HG03066 (cell line): Measurements from ENCODE around the gene IQCC.
"Not testable (repeated sequence)": the region's sequence is repeated elsewhere in the genome, so short reads cannot be mapped to it uniquely, and the experiment has no call there.

Source experiments
- ATAC-seq: cut with Tn5 transposase; IDR thresholded peaks from one replicate; pipeline ENCODE4 v1.9.1; 2021; ENCODE audit warnings: low read depth; ENCODE audit not compliant: unreplicated experiment

Gene IQCC

DNA sequence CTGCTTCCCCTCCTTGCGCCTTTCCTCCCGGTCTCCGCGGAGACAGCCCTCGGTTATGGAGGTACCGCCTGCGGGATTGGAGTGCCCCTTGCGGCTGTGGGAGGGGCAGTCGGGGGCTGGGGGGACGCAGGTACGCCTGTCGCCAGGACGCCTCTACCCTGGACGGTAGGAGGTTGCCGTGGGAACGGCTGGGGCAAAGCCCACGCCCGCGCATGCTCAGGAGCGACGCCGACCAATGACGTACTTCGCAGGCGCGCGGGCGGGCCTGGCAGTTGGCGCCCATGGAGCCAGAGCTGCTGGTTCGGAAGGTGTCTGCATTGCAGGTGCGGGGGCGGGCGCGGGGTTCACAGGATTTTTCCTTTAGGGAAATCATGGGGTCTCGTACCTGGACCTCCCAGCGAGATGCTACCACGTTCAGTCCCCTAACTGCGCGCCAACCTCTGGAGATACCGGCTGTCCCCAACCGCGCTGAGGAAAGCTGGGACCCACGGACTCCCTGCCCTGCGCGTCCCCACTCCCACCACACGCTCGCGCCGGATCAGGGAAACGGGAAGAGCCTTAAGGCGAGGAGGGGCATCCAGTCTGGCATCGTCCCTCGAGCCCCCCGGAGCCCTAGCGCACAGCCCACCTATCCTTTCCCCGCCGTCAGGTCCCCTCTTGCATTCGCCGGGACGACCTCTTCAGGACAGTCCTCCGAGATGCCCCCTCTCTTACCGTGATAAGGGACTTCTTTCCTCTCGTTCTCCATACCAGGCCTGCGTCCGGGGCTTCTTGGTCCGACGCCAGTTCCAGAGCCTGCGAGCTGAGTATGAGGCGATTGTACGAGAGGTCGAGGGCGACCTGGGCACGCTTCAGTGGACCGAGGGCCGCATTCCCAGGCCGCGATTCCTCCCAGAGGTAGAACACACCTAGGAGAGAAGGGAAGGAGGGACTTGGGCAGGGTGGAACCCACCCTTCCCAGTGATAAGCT lies at the start of gene IQCC:
Gene IQCC (plus strand): TSS at position 271 of the 970 bp plus-strand sequence. CDS start 11 bp downstream, at position 282.
- ATAC-seq, result peak; percentile 54

DNA sequence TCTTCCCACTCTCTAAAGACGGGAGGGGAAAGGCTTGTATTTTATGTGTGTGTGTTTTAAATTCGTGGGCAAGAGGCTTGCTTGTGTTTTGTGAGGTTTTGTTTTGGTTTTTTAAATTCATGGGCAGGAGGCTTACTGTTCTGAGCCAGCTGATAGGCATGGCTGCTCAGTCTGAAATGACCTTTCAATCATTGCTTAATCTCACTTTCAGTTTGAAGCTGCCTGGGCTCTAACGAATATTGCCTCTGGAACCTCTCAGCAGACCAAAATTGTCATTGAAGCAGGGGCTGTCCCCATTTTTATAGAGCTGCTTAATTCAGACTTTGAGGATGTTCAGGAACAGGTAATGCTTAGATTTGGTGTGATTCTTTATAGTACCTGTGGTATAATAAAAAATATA lies 46.3 kb upstream of the IQCC start:
- no peak for ATAC-seq

DNA sequence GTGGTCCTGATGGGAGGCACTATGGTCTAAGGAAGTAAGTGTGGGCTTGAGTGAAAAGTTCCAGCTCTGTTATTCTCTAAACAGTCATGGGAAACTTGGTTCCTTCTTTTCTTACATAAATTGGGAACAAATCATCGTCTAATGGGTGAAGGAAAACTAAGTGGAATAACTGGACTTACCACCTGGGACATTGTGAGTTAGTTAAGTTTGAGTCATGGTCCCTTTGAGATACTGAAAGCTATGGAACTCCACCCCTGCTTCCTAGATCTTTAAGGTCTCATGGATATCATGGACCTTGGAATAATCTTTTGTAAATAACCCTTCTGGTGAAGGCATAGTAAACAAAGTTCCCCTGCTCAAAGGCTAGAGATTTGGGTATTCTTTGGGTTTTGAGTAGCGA lies 42.1 kb upstream of the IQCC start:
- ATAC-seq, result no peak

DNA sequence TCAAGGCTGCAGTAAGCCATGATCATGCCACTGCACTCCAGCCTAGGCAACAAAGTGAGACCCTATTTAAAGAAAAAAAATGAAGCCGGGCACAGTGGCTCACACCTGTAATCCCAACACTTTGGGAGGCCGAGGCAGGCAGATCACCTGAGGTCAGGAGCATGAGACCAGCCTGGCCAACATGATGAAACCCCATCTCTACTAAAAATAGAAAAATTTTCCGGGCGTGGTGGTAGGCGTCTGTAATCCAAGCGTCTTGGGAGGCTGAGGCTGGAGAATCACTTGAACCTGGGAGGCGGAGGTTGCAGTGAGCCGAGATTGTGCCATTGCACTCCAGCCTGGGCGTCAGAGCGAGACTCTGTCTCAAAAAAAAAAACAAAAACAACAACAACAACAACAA lies 39.8 kb upstream of the IQCC start:
- not testable (repeated sequence) for ATAC-seq

DNA sequence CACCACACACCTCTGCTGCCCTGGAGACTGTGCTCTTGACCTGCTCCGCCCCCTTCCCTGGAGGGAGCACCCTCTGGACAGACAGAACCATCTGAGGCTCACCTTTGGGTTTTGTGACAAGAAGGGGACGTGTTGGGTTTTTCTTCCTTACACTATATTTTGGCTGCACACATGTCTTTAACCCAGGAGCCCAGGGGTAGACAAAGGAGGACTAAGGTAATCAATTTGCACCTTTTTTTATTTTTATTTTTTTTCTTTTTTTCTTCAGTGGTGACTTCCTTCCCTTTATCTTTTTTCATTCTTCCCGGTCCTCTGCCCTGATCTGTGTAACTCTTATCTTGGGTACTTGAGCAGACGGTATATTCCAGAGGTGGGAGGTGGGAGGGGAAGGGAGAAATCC lies 34.5 kb upstream of the IQCC start:
- no peak for ATAC-seq

DNA sequence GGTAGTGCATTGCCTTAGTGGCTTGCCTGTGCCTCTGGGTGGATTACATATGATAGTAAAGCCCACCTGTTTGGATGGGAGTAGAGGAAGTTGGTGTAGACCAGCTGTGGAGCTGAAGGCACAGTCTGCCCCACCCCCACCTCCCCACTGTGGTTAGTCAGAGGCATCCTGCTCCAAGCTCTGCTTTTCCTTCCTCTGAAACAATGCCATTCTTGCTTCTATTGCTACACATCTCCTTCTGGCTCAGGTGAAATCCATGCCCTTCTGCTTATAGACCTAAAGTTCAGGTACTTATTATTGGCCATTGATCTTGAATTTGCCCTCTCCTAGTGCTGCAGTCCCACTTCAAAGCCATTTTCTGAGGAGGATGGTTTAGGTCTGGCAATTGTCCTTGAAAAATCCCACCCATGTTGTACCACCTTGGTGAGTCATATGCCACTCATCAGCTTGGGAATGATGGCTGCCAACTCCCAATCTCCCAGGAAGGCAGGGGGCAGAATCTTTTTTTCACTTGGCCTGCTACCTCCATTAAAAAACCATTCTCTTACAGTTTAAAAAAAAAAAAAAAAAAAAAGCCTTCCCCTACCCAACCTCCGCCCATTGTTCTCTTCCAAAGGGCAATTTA lies 32.7 kb upstream of the IQCC start:
- ATAC-seq, result no peak

DNA sequence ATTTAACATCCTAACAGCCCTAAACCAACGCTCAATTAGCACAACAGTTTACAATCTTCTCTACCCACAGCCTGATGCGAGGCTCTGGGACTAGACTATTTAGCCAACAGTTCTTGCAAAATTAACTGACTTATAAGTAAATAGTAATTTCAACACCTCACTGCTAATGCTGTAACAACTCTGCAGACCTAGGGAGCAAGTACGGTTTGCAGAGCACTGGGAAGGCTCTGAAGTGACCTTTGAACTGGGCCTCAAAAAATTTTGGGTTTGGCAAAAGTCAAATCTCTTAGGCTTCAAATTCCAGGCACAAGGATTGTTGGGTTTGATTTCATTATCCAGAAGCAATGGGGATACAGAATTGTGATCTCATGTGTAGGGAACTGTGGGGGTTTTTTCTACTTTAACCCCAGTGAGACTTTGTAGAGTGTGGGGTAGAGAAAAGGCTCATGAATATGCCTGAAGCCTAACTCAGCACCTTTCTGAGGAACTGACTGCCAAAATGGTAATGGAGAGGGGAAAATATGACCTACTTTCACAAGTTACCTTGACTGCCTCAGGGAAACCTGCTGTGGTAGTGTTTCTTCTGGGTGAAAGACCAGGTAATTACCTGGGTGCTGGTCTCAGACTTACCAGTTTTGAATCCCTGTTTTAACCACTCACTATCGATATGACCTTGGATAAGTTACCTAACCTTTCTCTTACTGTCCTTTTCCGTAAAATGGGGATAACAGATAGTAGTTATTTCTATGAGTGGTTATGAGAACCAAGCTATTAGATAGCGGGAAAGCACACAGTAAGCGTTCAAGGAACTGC lies 26.9 kb upstream of the IQCC start:
- ATAC-seq, result no peak

DNA sequence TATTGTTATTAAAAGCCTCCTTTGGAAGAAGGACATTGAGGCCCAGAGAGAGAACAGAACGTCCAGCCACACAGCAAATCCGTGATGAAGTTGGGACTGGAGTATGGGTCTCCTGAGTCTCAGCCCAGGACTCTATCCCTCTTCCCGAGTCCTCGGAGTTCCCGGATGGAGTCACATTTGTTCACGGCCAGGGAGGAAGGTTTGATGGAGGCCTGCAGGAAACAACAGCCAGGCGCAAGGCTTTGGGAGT lies 26.4 kb upstream of the IQCC start:
- ATAC-seq, result no peak

DNA sequence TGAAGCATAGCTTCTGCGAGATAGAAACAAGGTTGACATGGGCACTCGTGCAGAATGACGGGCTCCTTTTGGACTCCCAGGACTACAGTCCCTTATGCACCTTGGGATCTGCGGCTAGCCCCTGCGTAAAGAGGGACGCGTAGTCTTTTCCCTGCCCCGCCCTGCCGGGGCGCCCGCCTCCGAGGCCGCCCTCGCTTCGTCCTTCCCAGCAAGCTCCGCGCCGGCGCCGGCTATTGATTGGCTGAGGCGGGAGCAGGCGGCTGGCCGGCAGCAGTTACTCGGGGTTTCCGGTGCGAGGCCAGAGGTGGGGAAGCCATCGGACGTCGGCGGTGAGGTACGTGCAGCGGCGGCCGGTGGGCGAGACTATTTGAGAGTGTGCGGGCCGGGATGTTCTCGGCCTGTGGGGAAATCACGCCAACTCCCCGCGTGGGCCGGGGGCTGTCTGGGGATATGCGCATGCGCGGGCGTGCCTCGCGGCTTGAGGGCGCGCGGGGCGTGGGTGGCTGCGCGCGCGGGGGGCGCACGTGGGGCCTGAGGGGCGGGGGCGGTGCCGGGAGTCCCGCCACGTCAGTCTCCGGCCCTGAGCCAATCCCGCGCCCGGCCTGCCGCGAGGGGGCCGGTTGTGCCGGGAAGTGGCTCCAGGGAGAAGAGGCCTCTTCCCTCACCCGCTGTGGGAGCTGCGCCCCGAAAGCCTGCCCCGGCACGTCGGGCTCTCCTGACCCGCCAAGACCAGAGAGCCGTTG lies 25.9 kb upstream of the IQCC start, which contains the start of gene TXLNA:
Gene TXLNA (plus strand): TSS at position 233 of the 743 bp plus-strand sequence. CDS start 671 bp downstream, outside the sequence.
- ATAC-seq, result peak; percentile 86

DNA sequence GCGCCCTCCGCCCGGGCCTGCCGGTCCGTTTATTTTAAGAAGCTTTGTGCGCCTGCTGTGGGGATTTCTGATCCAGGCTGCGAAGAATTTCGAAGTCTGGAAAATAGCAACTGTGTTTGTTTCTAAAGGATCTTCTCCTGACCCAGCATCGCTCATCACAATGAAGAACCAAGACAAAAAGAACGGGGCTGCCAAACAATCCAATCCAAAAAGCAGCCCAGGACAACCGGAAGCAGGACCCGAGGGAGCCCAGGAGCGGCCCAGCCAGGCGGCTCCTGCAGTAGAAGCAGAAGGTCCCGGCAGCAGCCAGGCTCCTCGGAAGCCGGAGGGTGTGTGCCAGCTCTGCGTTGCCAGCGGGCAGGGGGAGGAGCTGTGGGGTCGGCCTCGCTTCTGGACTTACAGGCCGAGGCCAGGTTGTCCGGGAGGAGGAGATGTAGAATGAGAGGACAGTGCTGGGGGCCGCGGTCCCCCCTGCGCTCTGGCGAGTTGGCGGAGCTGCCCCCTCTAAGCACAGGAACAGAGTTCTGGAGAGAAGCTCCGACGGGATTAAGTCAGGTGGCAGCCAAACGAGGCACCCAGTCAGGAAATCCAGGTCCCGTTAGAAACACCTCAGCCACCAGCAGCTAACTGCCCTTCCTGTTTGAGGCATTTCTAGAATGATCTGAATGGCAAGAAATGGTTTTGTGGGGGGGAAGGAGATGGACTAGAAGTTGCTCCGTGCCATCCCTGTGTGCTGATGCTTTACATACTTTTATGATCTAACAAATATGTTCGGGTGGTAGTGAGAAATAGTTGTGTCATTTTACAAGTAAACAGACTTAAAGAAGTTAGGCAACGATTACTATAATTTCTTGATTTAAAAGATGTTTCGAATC lies 25.0 kb upstream of the IQCC start:
- ATAC-seq, result no peak

DNA sequence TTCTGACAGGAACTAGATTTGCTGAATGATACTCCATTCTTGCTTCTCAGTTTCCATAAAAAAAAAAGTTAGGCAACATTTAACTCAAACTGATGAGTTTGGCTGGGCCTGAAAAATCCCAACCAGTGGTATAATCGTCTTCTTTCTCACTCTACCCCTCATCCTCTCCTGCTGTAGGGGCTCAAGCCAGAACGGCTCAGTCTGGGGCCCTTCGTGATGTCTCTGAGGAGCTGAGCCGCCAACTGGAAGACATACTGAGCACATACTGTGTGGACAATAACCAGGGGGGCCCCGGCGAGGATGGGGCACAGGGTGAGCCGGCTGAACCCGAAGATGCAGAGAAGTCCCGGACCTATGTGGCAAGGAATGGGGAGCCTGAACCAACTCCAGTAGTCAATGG lies 24.4 kb upstream of the IQCC start:
- no peak for ATAC-seq

DNA sequence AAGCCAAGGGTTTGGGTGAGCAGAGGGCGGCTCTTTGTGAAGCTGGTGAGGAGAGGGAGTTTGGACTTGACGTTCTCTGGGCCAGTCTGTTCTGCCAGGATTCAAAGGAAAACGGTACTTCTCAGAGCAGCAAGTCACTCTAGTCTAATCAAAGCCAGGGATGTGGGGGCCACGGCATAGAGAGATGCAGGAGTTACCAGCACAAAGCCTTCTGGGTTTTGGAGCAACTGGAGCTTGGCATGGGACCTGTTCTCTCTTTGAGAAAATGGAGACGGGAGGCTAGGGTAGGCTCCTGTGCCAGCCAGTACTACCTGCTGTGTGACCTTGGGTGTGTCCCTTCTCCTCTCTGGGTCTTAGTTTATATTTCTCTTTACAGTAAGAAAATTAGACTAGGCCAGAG lies 23.9 kb upstream of the IQCC start:
- no peak for ATAC-seq

DNA sequence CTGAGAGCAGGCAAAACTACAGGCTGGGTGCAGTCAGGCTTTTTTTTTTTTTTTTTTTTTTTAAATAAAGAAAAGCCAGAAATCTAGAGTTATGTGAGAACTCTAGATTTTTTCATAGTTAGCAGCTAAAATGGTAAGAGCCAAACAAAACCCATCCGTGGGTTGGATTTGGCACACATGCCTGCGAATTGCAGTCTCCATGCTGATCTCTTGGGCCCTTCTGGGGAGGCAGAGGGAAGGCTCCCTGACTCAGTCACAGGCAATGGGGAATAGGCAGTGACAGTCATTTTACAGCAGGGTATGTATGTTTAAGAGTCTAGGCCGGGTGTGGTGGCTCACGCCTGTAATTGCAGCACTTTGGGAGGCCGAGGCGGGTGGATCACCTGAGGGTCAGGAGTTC lies 23.4 kb upstream of the IQCC start:
- ATAC-seq, result no peak

DNA sequence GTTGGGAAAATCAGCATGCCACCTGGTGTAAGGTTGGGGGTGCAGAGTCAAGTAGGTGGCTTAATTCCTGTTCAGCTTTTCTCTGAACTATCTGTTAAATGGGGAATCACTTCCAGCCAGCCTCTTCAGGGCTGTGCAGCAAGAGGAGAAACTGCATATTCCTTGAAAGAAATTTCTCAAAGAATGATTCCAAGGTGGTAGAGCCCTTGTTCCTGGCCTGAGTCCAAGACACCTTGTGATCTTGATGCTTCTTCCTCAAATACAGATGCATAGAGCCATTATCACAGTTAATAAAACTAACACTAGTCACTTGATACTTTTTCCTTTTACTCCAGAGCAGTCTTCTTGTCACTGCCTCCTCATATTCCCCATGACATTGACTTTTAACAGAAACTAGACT lies 20.8 kb upstream of the IQCC start:
- no peak for ATAC-seq

DNA sequence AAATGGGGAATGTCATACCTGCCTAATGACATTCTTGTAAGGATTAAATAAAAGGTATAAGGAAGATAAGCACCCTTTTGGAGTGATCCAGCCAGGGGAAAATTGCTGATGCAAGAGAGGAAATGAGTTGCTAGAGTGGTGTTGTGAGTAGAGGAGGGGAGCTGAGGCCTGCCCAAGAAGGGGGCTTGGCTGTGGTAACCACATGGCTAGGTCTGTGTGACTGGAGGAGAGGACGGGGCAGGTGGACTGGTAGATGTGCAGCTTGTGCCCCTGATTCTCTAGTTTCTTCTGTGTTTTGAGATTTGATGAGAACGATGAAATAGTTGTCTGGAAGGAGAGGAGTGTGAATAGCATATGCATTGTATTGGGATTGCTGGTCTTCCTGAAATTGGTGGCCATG lies 19.4 kb upstream of the IQCC start:
- ATAC-seq, result no peak

DNA sequence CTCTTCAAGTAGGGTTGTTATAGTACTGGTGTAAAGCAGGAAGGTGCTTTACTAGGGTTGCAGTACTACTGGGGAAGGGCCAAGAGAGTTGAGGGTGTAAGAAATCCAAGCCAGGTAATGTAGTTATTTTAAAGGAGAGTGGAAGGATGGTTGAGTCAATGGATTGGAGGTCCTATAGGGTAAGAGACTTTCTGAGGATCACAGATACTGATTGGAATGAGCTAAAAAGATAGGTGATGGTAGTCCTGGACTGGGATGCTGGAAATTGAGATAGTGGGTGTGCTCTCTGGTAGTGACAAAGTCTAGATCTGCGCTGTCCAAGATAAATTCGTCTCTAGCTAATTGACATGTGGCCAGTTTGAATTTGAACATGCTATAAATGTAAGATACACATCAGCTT lies 19.0 kb upstream of the IQCC start:
- ATAC-seq, result no peak

DNA sequence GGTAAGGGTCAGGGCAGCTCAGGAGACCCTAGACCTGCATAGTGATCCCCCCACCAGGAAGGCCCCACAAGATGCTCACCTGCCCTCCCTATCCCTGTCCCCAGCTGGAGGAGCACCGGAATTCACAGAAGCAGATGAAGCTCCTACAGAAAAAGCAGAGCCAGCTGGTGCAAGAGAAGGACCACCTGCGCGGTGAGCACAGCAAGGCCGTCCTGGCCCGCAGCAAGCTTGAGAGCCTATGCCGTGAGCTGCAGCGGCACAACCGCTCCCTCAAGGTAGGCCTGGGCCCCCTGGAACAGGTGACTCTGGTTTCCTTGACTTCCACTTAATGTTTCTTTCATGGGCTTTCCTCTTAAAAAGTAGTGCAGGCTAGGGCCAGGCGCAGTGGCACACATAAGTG lies 17.6 kb upstream of the IQCC start:
- no peak for ATAC-seq

DNA sequence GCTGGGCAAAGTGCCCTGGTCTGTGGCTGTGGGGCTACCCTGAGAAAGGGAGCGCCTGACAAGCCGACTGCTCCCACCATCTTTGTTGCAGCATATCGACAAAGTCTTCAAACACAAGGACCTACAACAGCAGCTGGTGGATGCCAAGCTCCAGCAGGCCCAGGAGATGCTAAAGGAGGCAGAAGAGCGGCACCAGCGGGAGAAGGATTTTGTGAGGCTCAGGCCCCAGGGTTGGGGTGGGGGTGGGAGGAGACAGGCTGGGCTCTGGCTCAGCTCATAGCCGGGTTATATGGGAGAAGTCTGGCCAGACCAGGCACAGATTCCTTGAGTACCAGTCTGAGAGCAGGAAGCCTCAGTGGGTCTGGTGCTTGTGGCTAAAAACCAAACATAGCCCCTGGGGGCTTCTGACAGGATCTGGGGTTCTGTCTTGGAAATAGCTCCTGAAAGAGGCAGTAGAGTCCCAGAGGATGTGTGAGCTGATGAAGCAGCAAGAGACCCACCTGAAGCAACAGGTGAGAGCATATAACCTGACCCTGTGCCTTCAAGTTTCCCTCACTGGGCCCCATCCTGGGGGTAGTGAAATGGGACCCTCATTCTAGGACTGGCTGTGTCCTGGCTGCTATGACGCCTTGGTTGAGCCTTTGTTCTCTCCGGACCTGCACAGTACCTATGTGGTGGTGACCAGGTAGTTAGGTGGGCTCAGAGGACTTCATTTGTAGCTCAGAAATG lies 13.1 kb upstream of the IQCC start:
- no peak for ATAC-seq

DNA sequence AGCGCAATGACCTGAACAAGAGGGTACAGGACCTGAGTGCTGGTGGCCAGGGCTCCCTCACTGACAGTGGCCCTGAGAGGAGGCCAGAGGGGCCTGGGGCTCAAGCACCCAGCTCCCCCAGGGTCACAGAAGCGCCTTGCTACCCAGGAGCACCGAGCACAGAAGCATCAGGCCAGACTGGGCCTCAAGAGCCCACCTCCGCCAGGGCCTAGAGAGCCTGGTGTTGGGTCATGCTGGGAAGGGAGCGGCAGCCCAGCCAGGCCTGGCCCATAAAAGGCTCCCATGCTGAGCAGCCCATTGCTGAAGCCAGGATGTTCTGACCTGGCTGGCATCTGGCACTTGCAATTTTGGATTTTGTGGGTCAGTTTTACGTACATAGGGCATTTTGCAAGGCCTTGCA lies 10.5 kb upstream of the IQCC start:
- no peak for ATAC-seq
